IMR-90 (cell line): ENCODE data around the gene HSPA12A. TPM values are rescaled to one million over a fixed set of nuclear protein-coding genes. Genes with fewer than 3 reads are reported as not detected.

Experiments
- ATAC-seq: fragments of 200-7000 bp; cut with Tn5 transposase; 2 replicates; pipeline ENCODE4 v1.9.1; 2020; ENCODE audit warnings: low read depth, mild to moderate bottlenecking, moderate library complexity
- BruUV-seq: library from RNA; stranded (reverse); fragments of 400-500 nt; replicated peaks from 2 replicates; lab custom pipeline; 2021; lab: Mats Ljungman, UMichigan
- CTCF ChIA-PET: fragments of 300-600 bp; formaldehyde crosslinking; extraction: SDS; loops from one replicate; lab custom pipeline; 2021; ENCODE audit warnings: antibody characterized with exemption; lab: Yijun Ruan, JAX
- POLR2A ChIA-PET: fragments of 300-600 bp; sonication (Branson Sonifier 250); formaldehyde crosslinking; loops from one replicate; lab custom pipeline; 2022; ENCODE audit warnings: antibody characterized with exemption; ENCODE audit not compliant: unreplicated experiment; lab: Charles Lee
- DNase-seq: peaks from one replicate; pipeline ENCODE4 v3.0.0; 2013
- H2AFZ ChIP-seq: replicated peaks from 2 replicates; pipeline ENCODE3; 2013; ENCODE audit warnings: low read length, mild to moderate bottlenecking; ENCODE audit not compliant: poor library complexity
- H2AK5ac ChIP-seq: 2 replicates; pipeline ENCODE4 v1.6.1; 2013; ENCODE audit warnings: low read depth, low read length, inconsistent platforms
- H2AK9ac ChIP-seq: replicated peaks from 2 replicates; pipeline ENCODE3; 2013; ENCODE audit warnings: mild to moderate bottlenecking, low read depth, low read length, moderate library complexity; ENCODE audit not compliant: poor library complexity
- H2BK120ac ChIP-seq: 2 replicates; pipeline ENCODE4 v1.6.1; 2013; ENCODE audit warnings: low read depth, low read length, inconsistent platforms
- H2BK15ac ChIP-seq: 3 replicates; pipeline ENCODE4 v1.6.1; 2013; ENCODE audit warnings: low read depth, low read length, inconsistent platforms
- H2BK20ac ChIP-seq: 2 replicates; pipeline ENCODE4 v1.6.1; 2013; ENCODE audit warnings: low read depth, mild to moderate bottlenecking, inconsistent platforms, low read length, moderate library complexity
- H2BK5ac ChIP-seq: 2 replicates; pipeline ENCODE4 v1.6.1; 2013; ENCODE audit warnings: mild to moderate bottlenecking, low read depth, low read length, inconsistent platforms; ENCODE audit not compliant: poor library complexity, severe bottlenecking
- H3K14ac ChIP-seq: replicated peaks from 2 replicates; pipeline ENCODE4 v1.6.1; 2013; ENCODE audit warnings: low read depth, low read length, inconsistent platforms
- H3K18ac ChIP-seq: 2 replicates; pipeline ENCODE4 v1.6.1; 2013; ENCODE audit warnings: low read depth, low read length, control low read depth
- H3K23ac ChIP-seq: 2 replicates; pipeline ENCODE4 v1.6.1; 2013; ENCODE audit warnings: low read depth, low read length, inconsistent platforms
- H3K27ac ChIP-seq: 2 replicates; pipeline ENCODE4 v1.5.1; 2013; ENCODE audit warnings: mild to moderate bottlenecking, control low read depth, low read length; ENCODE audit not compliant: insufficient read depth
- H3K27me3 ChIP-seq: 2 replicates; pipeline ENCODE4 v1.6.1; 2013; ENCODE audit warnings: low read length; ENCODE audit not compliant: control insufficient read depth, insufficient read depth
- H3K36me3 ChIP-seq: 2 replicates; pipeline ENCODE4 v1.6.1; 2013; ENCODE audit warnings: low read length, mixed read lengths; ENCODE audit not compliant: control insufficient read depth, insufficient read depth
- H3K4ac ChIP-seq: 2 replicates; pipeline ENCODE4 v1.6.1; 2013; ENCODE audit warnings: low read depth, low read length, inconsistent platforms
- H3K4me1 ChIP-seq: 2 replicates; pipeline ENCODE4 v1.6.1; 2013; ENCODE audit warnings: low read length, mixed read lengths; ENCODE audit not compliant: control insufficient read depth, insufficient read depth
- H3K4me2 ChIP-seq: 2 replicates; pipeline ENCODE4 v1.6.1; 2013; ENCODE audit warnings: low read depth, mild to moderate bottlenecking, control low read depth, low read length, moderate library complexity
- H3K4me3 ChIP-seq: 2 replicates; pipeline ENCODE4 v1.5.1; 2013; ENCODE audit warnings: low read depth, mild to moderate bottlenecking, control low read depth, low read length, moderate library complexity; ENCODE audit not compliant: insufficient read depth
- H3K56ac ChIP-seq: 2 replicates; pipeline ENCODE4 v1.6.1; 2013; ENCODE audit warnings: low read length, inconsistent platforms; ENCODE audit not compliant: insufficient read depth; ENCODE audit errors: extremely low read depth
- H3K79me1 ChIP-seq, 2 experiments: 2 replicates each; pipeline ENCODE4 v1.6.1; 2013; ENCODE audit warnings: low read length in 2 of 2, inconsistent platforms in 1 of 2, low read depth in 1 of 2
- H3K9ac ChIP-seq: 2 replicates; pipeline ENCODE4 v1.6.1; 2013; ENCODE audit warnings: low read depth, low read length, control low read depth
- H3K9me1 ChIP-seq: 2 replicates; pipeline ENCODE4 v1.6.1; 2013; ENCODE audit warnings: low read length, inconsistent platforms; ENCODE audit not compliant: insufficient read depth
- H3K9me3 ChIP-seq: 2 replicates; pipeline ENCODE4 v1.6.1; 2013; ENCODE audit warnings: low read length; ENCODE audit not compliant: control insufficient read depth, insufficient read depth
- H4K20me1 ChIP-seq: 2 replicates; pipeline ENCODE4 v1.6.1; 2013; ENCODE audit warnings: low read length, inconsistent platforms; ENCODE audit not compliant: insufficient read depth
- H4K5ac ChIP-seq: 2 replicates; pipeline ENCODE4 v1.6.1; 2013; ENCODE audit warnings: mild to moderate bottlenecking, low read depth, low read length, control low read depth
- H4K8ac ChIP-seq, 2 experiments: 2 replicates each; pipeline ENCODE4 v1.6.1; 2013; ENCODE audit warnings: low read depth in 2 of 2, low read length in 2 of 2, control low read depth in 1 of 2, inconsistent platforms in 1 of 2
- H4K91ac ChIP-seq: 2 replicates; pipeline ENCODE4 v1.6.1; 2013; ENCODE audit warnings: low read depth, low read length, inconsistent platforms; ENCODE audit not compliant: insufficient read depth
- BHLHE40 ChIP-seq: fragments of 150-350 bp; IDR thresholded peaks from 2 replicates; pipeline ENCODE4 v1.6.1; 2016; ENCODE audit warnings: mild to moderate bottlenecking, low read depth, low read length
- CEBPB ChIP-seq: IDR thresholded peaks from 2 replicates; pipeline ENCODE4 v1.6.1; 2012; ENCODE audit warnings: low read depth, low read length, improper control_type of control experiment
- CHD1 ChIP-seq: IDR thresholded peaks from 2 replicates; pipeline ENCODE4 v1.6.1; 2012; ENCODE audit warnings: low read depth, low read length, improper control_type of control experiment
- ELK1 ChIP-seq: fragments of 150-350 bp; IDR thresholded peaks from 2 replicates; pipeline ENCODE4 v1.6.1; 2016; ENCODE audit warnings: low read depth, mild to moderate bottlenecking, low read length, moderate library complexity, borderline replicate concordance
- MAFK ChIP-seq: IDR thresholded peaks from 2 replicates; pipeline ENCODE4 v1.6.1; 2012; ENCODE audit warnings: low read depth, low read length, improper control_type of control experiment
- MXI1 ChIP-seq: IDR thresholded peaks from 2 replicates; pipeline ENCODE4 v1.6.1; 2012; ENCODE audit warnings: low read depth, mild to moderate bottlenecking, low read length, moderate library complexity, borderline replicate concordance
- NFE2L2 ChIP-seq: fragments of 150-350 bp; IDR thresholded peaks from 2 replicates; pipeline ENCODE4 v1.6.1; 2016; ENCODE audit warnings: low read depth, mild to moderate bottlenecking, low read length
- POLR2A ChIP-seq: IDR thresholded peaks from 2 replicates; pipeline ENCODE4 v1.6.1; 2012; ENCODE audit warnings: mild to moderate bottlenecking, low read depth, low read length
- RAD21 ChIP-seq: IDR thresholded peaks from 2 replicates; pipeline ENCODE4 v1.6.1; 2012; ENCODE audit warnings: low read length, improper control_type of control experiment
- RCOR1 ChIP-seq: IDR thresholded peaks from 2 replicates; pipeline ENCODE4 v1.6.1; 2012; ENCODE audit warnings: mild to moderate bottlenecking, low read length, improper control_type of control experiment; ENCODE audit not compliant: insufficient replicate concordance
- RFX5 ChIP-seq: IDR thresholded peaks from 2 replicates; pipeline ENCODE4 v1.8.0; 2012; ENCODE audit warnings: low read depth, mild to moderate bottlenecking, low read length, moderate library complexity
- SMC3 ChIP-seq: fragments of 150-350 bp; IDR thresholded peaks from 2 replicates; pipeline ENCODE4 v1.6.1; 2016; ENCODE audit warnings: low read depth, mild to moderate bottlenecking, antibody characterized with exemption, low read length, moderate library complexity
- USF2 ChIP-seq: fragments of 150-350 bp; IDR thresholded peaks from 2 replicates; pipeline ENCODE4 v1.6.1; 2017; ENCODE audit warnings: mild to moderate bottlenecking, antibody characterized with exemption, low read length, low read depth
- WGBS, 2 experiments: methylation state at CpG; one replicate each; pipeline versions ENCODE4 v1.1.5 to v1.1.7; 2013; ENCODE audit warnings: missing lambda C conversion rate in 2 of 2; ENCODE audit not compliant: insufficient read length in 1 of 2; ENCODE audit errors: extremely low coverage in 2 of 2; 5-methylcytosine and 5-hydroxymethylcytosine counted together
- dilution Hi-C: fragments of 300-500 bp; cut with HindIII; formaldehyde crosslinking; loops from one replicate; pipeline ENCODE4 v1.14.3; 2018; ENCODE audit warnings: low sequenced_read_pairs; ENCODE audit not compliant: unreplicated experiment
- in situ Hi-C: fragments of 300-500 bp; cut with MboI; formaldehyde crosslinking; loops from 3 replicates; pipeline ENCODE4 v1.14.3; 2019; ENCODE audit warnings: low sequenced_read_pairs, inconsistent platforms, mixed read lengths
- intact Hi-C: fragments of 100-400 bp; cut with micrococcal nuclease; formaldehyde crosslinking; loops from 2 replicates; pipeline ENCODE4 v1.10.0; 2022
- polyA plus RNA-seq, 3 experiments: library from polyadenylated mRNA; depleted of rRNA; stranded (reverse); fragments of >200 nt; gene quantifications; 2 replicates each; pipeline ENCODE4 v1.2.3, GENCODE V29; 2012; ENCODE audit warnings: low replicate concordance in 1 of 3
- total RNA-seq: library from RNA; depleted of rRNA; stranded (reverse); fragments of >200 nt; gene quantifications from 2 replicates; pipeline ENCODE4 v1.2.3, GENCODE V29; 2012

Gene HSPA12A
- total and polyA plus RNA-seq, 2 of the 4 experiments (the other 2 are of a cell fraction) = 16.1 to 16.7 TPM

- Histone ChIP-seq H3K4ac (no peak overlapping the region), H3K4me3 (no peak overlapping the region), H4K91ac (no peak overlapping the region), H4K8ac (no peak overlapping the region), H2AK9ac (no peak overlapping the region), H4K5ac (no peak overlapping the region), H3K23ac (no peak overlapping the region), H3K14ac (no peak overlapping the region), H3K27me3 (no peaks in the 10 kb centered on the region), H3K4me2 (no peak overlapping the region), H3K27ac (no peak overlapping the region), H3K79me1 (no peaks in the 10 kb centered on the region), H2AK5ac (no peak overlapping the region), H2BK120ac (no peak overlapping the region), H3K9me3 (no peaks in the 10 kb centered on the region), H4K20me1 (no peaks in the 10 kb centered on the region), H2BK5ac (no peak overlapping the region), H3K9ac (no peak overlapping the region), H3K56ac (no peak overlapping the region), H2AFZ (no peak overlapping the region), H2BK15ac (no peak overlapping the region), H3K18ac (no peak overlapping the region), H2BK20ac (no peak overlapping the region), H3K9me1 (no peaks in the 10 kb centered on the region; the same call in 1 of the 2 replicates), H3K36me3 (no peaks in the 10 kb centered on the region), H3K4me1 (no peaks in the 10 kb centered on the region)
- ChIA-PET POLR2A (no interaction called here), CTCF (no interaction called here)
- no TSS peak for BruUV-seq
- TF ChIP-seq RCOR1 = no peak
- no peak for TF ChIP-seq RFX5
- TF ChIP-seq USF2 = no peak
- no peak for TF ChIP-seq SMC3
- no peak for TF ChIP-seq BHLHE40
- no peak for TF ChIP-seq ELK1
- TF ChIP-seq CHD1 = no peak
- no peak for TF ChIP-seq CEBPB
- TF ChIP-seq POLR2A = no peak
- TF ChIP-seq NFE2L2 = no peak
- TF ChIP-seq MXI1 = no peak
- TF ChIP-seq RAD21 = no peak
- TF ChIP-seq MAFK = no peak
- intact Hi-C loops (no loop called here), in situ Hi-C loops (loop anchor here (5.0 kb wide), 1 partner anchor 102 kb away; no protein-coding TSS in a partner anchor), dilution Hi-C loops (loop anchor here (25.0 kb wide), 1 partner anchor 97 kb away; no protein-coding TSS in a partner anchor)
- 90% methylated on average over 2 of the region's 3 CpGs; no CpG with 5 or more reads in 1 of the 2 experiments for WGBS, 2 experiments
- ATAC-seq = no peak
- DNase-seq = no peak
These were observed 41.7 kb upstream of the HSPA12A start for GRCh38 chr10:116784035-116784434.
